Endothelial cell of umbilical vein (primary cell): ENCODE results near the gene PNMA8A. TPM values are rescaled to one million over a fixed set of nuclear protein-coding genes. Genes with fewer than 3 reads are reported as not detected.

Experiments used
- BruUV-seq: library from RNA; stranded (reverse); fragments of 400-500 nt; replicated peaks from 2 replicates; lab custom pipeline; 2021; lab: Mats Ljungman, UMichigan
- CTCF ChIA-PET: fragments of 300-600, 350-600 bp; sonication (Branson Sonifier 250); formaldehyde crosslinking; loops from one replicate; lab custom pipeline; 2021; ENCODE audit warnings: antibody characterized with exemption, inconsistent platforms; lab: Charles Lee
- POLR2A ChIA-PET: fragments of 300-600, 350-600 bp; sonication (Branson Sonifier 250); formaldehyde crosslinking; loops from one replicate; lab custom pipeline; 2021; ENCODE audit warnings: antibody characterized with exemption, inconsistent platforms; lab: Charles Lee
- DNase-seq: peaks from one replicate; pipeline ENCODE4 v3.0.0-alpha.2; 2011; ENCODE audit warnings: low read depth, low spot score
- FAIRE-seq: peaks from 2 replicates; lab custom pipeline; 2011; peaks lifted over from hg19 to GRCh38; lab: Jason Lieb, UNC
- H2AFZ ChIP-seq: 2 replicates; pipeline ENCODE4 v1.6.0; 2012; ENCODE audit warnings: low read depth, low read length, control low read depth, inconsistent platforms
- H3K27ac ChIP-seq: 2 replicates; pipeline ENCODE4 v1.5.1; 2011; ENCODE audit warnings: low read depth, mild to moderate bottlenecking, control low read depth, low read length, moderate library complexity; ENCODE audit not compliant: insufficient read depth
- H3K27me3 ChIP-seq, 2 experiments: 2 replicates each; pipeline versions ENCODE4 v1.6.0 to v1.6.1; 2011; ENCODE audit warnings: low read length in 2 of 2, mixed read lengths in 1 of 2; ENCODE audit not compliant: control insufficient read depth in 2 of 2, insufficient read depth in 2 of 2
- H3K36me3 ChIP-seq, 2 experiments: 2 replicates in 1 of 2; 3 replicates in 1 of 2; pipeline ENCODE4 v1.5.1; 2011; ENCODE audit warnings: low read length in 2 of 2, mild to moderate bottlenecking in 1 of 2, moderate library complexity in 1 of 2; ENCODE audit not compliant: control insufficient read depth in 2 of 2, insufficient read depth in 2 of 2; ENCODE audit errors: extremely low read depth in 1 of 2
- H3K4me1 ChIP-seq: 3 replicates; pipeline ENCODE4 v1.5.1; 2011; ENCODE audit warnings: mild to moderate bottlenecking, low read length; ENCODE audit not compliant: control insufficient read depth, insufficient read depth; ENCODE audit errors: extremely low read depth
- H3K4me2 ChIP-seq: 2 replicates; pipeline ENCODE4 v1.6.1; 2011; ENCODE audit warnings: low read length, control low read depth, mixed read lengths; ENCODE audit not compliant: insufficient read depth
- H3K4me3 ChIP-seq, 3 experiments: fragments of 200-600 bp in 1 of 3; sonication (generic), shearing (Covaris generic) in 1 of 3; replicated peaks in 1 of 3; 2 replicates each; pipeline ENCODE4 v1.5.1; 2011 to 2016; ENCODE audit warnings: control low read depth in 3 of 3, low read length in 3 of 3, mild to moderate bottlenecking in 2 of 3, inconsistent platforms in 1 of 3, low read depth in 1 of 3, moderate library complexity in 1 of 3; ENCODE audit not compliant: insufficient read depth in 1 of 3
- H3K79me2 ChIP-seq: 2 replicates; pipeline ENCODE4 v1.6.0; 2012; ENCODE audit warnings: low read length, inconsistent platforms; ENCODE audit not compliant: control insufficient read depth, insufficient read depth
- H3K9ac ChIP-seq: replicated peaks from 2 replicates; pipeline ENCODE3; 2011; ENCODE audit warnings: low read length, control low read depth; ENCODE audit not compliant: insufficient read depth; ENCODE audit errors: extremely low read depth
- H3K9me1 ChIP-seq: replicated peaks from 3 replicates; pipeline ENCODE4 v1.6.0; 2011; ENCODE audit warnings: mild to moderate bottlenecking, low read length; ENCODE audit not compliant: control insufficient read depth, insufficient read depth; ENCODE audit errors: extremely low read depth
- H3K9me3 ChIP-seq: replicated peaks from 2 replicates; pipeline ENCODE4 v1.5.1; 2012; ENCODE audit warnings: low read length, inconsistent platforms; ENCODE audit not compliant: control insufficient read depth, insufficient read depth
- H4K20me1 ChIP-seq: replicated peaks from 2 replicates; pipeline ENCODE3; 2011; ENCODE audit warnings: mild to moderate bottlenecking, low read length; ENCODE audit not compliant: control insufficient read depth, insufficient read depth; ENCODE audit errors: extremely low read depth
- EZH2 ChIP-seq: IDR thresholded peaks from 2 replicates; pipeline ENCODE4 v1.6.1; 2012; ENCODE audit warnings: borderline replicate concordance, low read depth, mild to moderate bottlenecking, moderate library complexity, low read length, inconsistent platforms; ENCODE audit not compliant: severe bottlenecking
- FOS ChIP-seq: IDR thresholded peaks from 2 replicates; pipeline ENCODE4 v1.6.1; 2011; ENCODE audit warnings: mild to moderate bottlenecking, low read length, moderate library complexity, borderline replicate concordance; ENCODE audit not compliant: insufficient read depth
- JUN ChIP-seq: IDR thresholded peaks from 2 replicates; pipeline ENCODE4 v1.6.1; 2011; ENCODE audit warnings: borderline replicate concordance, low read depth; ENCODE audit not compliant: insufficient read length, insufficient read depth
- MYC ChIP-seq: IDR thresholded peaks from one replicate; pipeline ENCODE4 v1.6.1; 2011; ENCODE audit warnings: mild to moderate bottlenecking, low read depth, low read length
- POLR2A ChIP-seq: IDR thresholded peaks from 2 replicates; pipeline ENCODE4 v1.6.1; 2012; ENCODE audit warnings: low read depth, mild to moderate bottlenecking, control low read depth, low read length
- dilution Hi-C: fragments of 300-500 bp; cut with MboI; formaldehyde crosslinking; loops from one replicate; pipeline ENCODE4 v1.15.0; 2019; ENCODE audit warnings: low sequenced_read_pairs; ENCODE audit not compliant: extremely low pct_ligation_motif_present
- intact Hi-C: fragments of 100-400 bp; cut with micrococcal nuclease; formaldehyde crosslinking; loops from one replicate; pipeline ENCODE4 v1.10.0; 2022
- polyA plus RNA-seq, 4 experiments: library from polyadenylated mRNA; depleted of rRNA in 3 of 4; stranded (reverse) in 3 of 4; unstranded in 1 of 4; fragments of >200 nt; gene quantifications; 2 replicates each; pipeline versions ENCODE4 v1.2.1 to v1.2.3, GENCODE V29; 2011 to 2012; ENCODE audit warnings: missing spikeins in 1 of 4
- total RNA-seq: library from RNA; stranded (reverse); gene quantifications from 2 replicates; pipeline ENCODE4 v1.2.3, GENCODE V29; 2021
- TF ChIP-seq, protein P1 (sequence below), 2 donors: IDR thresholded peaks; 1 replicate in 1 of 2; 2 replicates in 1 of 2; pipeline ENCODE4 v1.5.1; 2011; ENCODE audit warnings: low read length in 2 of 2, mild to moderate bottlenecking in 2 of 2, moderate library complexity in 2 of 2, control low read depth in 1 of 2, inconsistent platforms in 1 of 2, low read depth in 1 of 2; ENCODE audit not compliant: insufficient read depth in 1 of 2; ENCODE audit errors: extremely low read depth in 1 of 2
- TF ChIP-seq, protein P2 (sequence below): IDR thresholded peaks from 2 replicates; pipeline ENCODE4 v1.6.1; 2011; ENCODE audit not compliant: insufficient read depth, insufficient read length

Gene PNMA8A
- total and polyA plus RNA-seq, 2 donors (not counting 3 experiments of a cell fraction or from before 2014, with no cell fraction given), result 0.25 to 0.27 TPM

DNA sequence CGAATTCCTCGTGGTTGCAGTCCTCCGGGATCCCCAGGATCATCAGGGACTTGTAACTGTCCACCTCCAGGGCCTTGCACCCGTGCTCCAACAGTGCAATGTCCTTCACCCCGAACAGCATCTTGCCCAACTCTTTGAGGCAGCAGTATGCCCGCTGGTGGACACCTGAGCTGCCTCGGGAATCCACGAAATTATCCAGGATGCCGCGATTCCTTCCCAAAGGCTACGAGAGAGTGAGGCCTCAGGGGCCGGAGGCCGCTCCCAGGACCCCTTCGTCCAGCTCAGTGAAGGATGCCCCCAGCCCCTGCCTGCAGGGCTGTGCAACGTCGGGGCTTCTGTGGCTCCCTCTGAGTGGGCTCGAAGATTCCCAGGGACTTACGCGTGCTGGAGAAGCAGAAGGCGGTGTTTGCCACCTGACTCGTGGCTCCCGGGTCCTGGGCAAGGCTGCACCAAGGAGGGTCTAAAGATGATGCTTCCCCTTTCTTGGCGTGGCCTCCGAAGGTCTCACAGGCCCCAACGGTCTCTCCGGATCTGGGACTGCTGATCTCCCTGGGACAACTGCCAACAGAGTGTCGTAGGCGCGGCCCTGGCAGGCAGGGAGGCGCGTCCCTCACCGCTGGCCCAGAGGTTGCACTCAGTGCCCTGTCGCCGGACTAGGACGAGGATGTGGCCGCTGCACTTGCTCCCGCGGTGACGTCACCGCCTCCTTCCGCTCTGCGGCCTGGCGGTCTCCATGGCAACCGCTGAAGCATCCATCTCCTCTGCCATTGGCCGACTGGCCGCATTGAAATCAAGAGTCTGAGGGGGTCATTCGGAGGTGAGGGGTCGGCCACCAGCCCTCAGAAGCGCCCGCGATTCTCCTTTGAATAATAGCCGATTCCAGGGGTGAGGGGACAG, 42.9 kb downstream of the PNMA8A start, which contains the start of gene PNMA8C:
PNMA8C (minus strand) TSS at position 698 of the 897 bp plus-strand sequence; CDS start at position 121, 577 bp downstream.
- dilution Hi-C loops, result no loop called here
- FAIRE-seq, result peak; percentile 78
- Histone ChIP-seq H3K9ac (no peak within 1 kb of the TSS), H3K36me3 (no peaks in the 10 kb centered on the region), H3K4me2 (peak within 1 kb of the TSS; percentile 18), H3K4me1 (peaks cover 6% of the 10 kb centered on the region), H4K20me1 (no peaks in the 10 kb centered on the region), H3K4me3 (no peak within 1 kb of the TSS), H3K79me2 (no peaks in the 10 kb centered on the region), H3K27ac (no peak within 1 kb of the TSS), H3K27me3 (peaks cover 22 to 34% of the 10 kb centered on the region in 2 experiments), H3K9me3 (no peaks in the 10 kb centered on the region), H2AFZ (peak within 1 kb of the TSS; percentile 69), H3K9me1 (no peaks in the 10 kb centered on the region)
- TF ChIP-seq POLR2A (no peak), JUN (peak; percentile 13), EZH2 (no peak), FOS (no peak), MYC (no peak)
- TF ChIP-seq, protein P1, sequence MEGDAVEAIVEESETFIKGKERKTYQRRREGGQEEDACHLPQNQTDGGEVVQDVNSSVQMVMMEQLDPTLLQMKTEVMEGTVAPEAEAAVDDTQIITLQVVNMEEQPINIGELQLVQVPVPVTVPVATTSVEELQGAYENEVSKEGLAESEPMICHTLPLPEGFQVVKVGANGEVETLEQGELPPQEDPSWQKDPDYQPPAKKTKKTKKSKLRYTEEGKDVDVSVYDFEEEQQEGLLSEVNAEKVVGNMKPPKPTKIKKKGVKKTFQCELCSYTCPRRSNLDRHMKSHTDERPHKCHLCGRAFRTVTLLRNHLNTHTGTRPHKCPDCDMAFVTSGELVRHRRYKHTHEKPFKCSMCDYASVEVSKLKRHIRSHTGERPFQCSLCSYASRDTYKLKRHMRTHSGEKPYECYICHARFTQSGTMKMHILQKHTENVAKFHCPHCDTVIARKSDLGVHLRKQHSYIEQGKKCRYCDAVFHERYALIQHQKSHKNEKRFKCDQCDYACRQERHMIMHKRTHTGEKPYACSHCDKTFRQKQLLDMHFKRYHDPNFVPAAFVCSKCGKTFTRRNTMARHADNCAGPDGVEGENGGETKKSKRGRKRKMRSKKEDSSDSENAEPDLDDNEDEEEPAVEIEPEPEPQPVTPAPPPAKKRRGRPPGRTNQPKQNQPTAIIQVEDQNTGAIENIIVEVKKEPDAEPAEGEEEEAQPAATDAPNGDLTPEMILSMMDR (IDR thresholded peaks at IDR 0.05; ENCODE audit: extremely low read depth in 1 of 2, insufficient read depth in 1 of 2, low read depth in 1 of 2, low read length in 2 of 2), result no peak
- TF ChIP-seq, protein P2, sequence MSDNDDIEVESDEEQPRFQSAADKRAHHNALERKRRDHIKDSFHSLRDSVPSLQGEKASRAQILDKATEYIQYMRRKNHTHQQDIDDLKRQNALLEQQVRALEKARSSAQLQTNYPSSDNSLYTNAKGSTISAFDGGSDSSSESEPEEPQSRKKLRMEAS, result no peak
- BruUV-seq, result no TSS peak
- ChIA-PET POLR2A (no interaction called here), CTCF (no interaction called here)
- DNase-seq, result peak; percentile 38
- intact Hi-C loops, result no loop called here
